SH-SY5Y (cell line): ENCODE results near the gene TWIST2.

ENCODE experiments used
- GATA2 ChIP-seq: IDR thresholded peaks from 2 replicates; pipeline ENCODE4 v1.6.1; 2011; ENCODE audit warnings: mild to moderate bottlenecking, low read depth, low read length
- GATA3 ChIP-seq: IDR thresholded peaks from 2 replicates; pipeline ENCODE4 v1.6.1; 2011; ENCODE audit warnings: low read depth, mild to moderate bottlenecking, low read length, moderate library complexity

DNA sequence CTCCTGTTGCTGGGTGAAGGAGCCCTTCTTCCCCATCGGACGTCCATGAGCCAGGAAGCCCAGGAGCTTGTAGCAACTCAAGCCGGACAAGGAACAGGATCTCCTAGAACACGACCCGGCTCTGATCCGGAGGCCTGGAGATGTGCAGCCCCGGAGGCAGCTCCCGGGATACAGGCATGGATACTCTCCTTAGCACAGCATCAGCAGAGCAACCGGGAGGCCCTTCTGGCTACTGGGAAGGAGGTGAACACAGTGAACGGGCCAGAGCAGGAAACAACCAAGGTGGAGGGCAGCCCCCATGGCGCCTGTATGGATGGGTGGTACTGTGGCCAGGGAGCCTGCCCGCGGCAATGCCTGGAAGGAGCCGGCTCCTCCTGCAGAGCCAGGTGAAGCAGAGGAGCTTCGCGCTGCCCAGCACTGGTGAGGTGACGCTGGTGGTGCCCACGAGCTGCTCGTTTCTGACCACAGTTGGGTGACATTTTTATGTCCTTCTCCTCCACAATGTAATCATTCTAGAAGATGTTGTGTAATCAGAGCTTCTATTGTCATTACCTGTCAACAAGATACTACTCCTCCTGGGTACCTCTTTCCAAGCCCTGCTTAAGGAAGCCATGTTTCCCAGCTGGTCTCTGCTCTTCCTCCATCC is 94.3 kb downstream of the TWIST2 start:
- no peak for TF ChIP-seq GATA3
- no peak for TF ChIP-seq GATA2
